ENCODE results near the gene G2E3.

GRCh38 chr14:30564235-30564867 is 5.4 kb downstream of the G2E3 start:
- TF ChIP-seq CTCF (IDR thresholded peaks at IDR 0.05 in 4 of 5, conservative IDR thresholded peaks at IDR 0.05 in 1 of 5) (no peak), POLR2A (IDR thresholded peaks at IDR 0.05) (no peak)

Measured in gastrocnemius medialis (tissue), 4 donors.